Measurements from ENCODE around the gene SLC5A11. TPM values are rescaled to one million over a fixed set of nuclear protein-coding genes. Genes with fewer than 3 reads are reported as not detected.

Gene SLC5A11
- total RNA-seq, 1 experiment from 2014 or later = 0.47 TPM

GRCh38 chr16:24848065-24848464 lies 2.3 kb downstream of the SLC5A11 start:
- Histone ChIP-seq H3K4me2 (ENCODE audit: low read length) (peak overlapping the region; percentile 43), H3K27ac (ENCODE audit: low read depth, low read length) (no peak overlapping the region), H2AFZ (ENCODE audit: low read depth, low read length, poor library complexity, severe bottlenecking) (no peak overlapping the region)

GRCh38 chr16:24849641-24850040 lies 3.9 kb downstream of the SLC5A11 start:
- Histone ChIP-seq H3K4me1 (ENCODE audit: control insufficient read depth in 1 of 2, insufficient read depth in 2 of 2, low read length in 2 of 2) (peaks cover 12 to 62% of the 10 kb centered on the region in 2 experiments), H4K20me1 (ENCODE audit: insufficient read depth) (no peaks in the 10 kb centered on the region), H3K9me2 (ENCODE audit: insufficient read depth) (no peaks in the 10 kb centered on the region), H2AFZ (ENCODE audit: low read depth, low read length, poor library complexity, severe bottlenecking) (no peak overlapping the region), H3K79me2 (ENCODE audit: insufficient read depth, low read length) (no peaks in the 10 kb centered on the region), H3K9me3 (ENCODE audit: control insufficient read depth in 1 of 2, insufficient read depth in 1 of 2, low read depth in 1 of 2, low read length in 2 of 2) (no peaks in the 10 kb centered on the region), H3K9ac (ENCODE audit: low read length) (no peak overlapping the region), H3K36me3 (ENCODE audit: control insufficient read depth in 1 of 2, insufficient read depth in 2 of 2, low read length in 2 of 2) (no peaks in the 10 kb centered on the region), H3K27ac (ENCODE audit: low read depth, low read length) (no peak overlapping the region), H3K27me3 (ENCODE audit: insufficient read depth, low read length) (no peaks in the 10 kb centered on the region), H3K4me3 (replicated peaks in 1 of 2; ENCODE audit: low read depth in 1 of 2, low read length in 2 of 2) (no peak overlapping the region), H3K4me2 (ENCODE audit: low read length) (no peak overlapping the region)
- ChIA-PET RAD21 (ENCODE audit: low non-redundant PET in 1 of 2, low total read pairs in 2 of 2, uncharacterized antibody in 2 of 2, unreplicated experiment in 2 of 2) (interaction anchor here in 1 of 2 experiments (0.6 kb wide), 1 partner anchor 18 kb away, joined by 5 read pairs; no protein-coding TSS in a partner anchor), CTCF (no interaction called here), POLR2A (no interaction called here)
- DNase-seq (ENCODE audit: low read depth, low spot score) (no peak), ATAC-seq (no peak)
- intact Hi-C loops (cut with micrococcal nuclease) = no loop called here
- BruUV-seq (replicated peaks) = no TSS peak
- TF ChIP-seq ELF1 (IDR thresholded peaks at IDR 0.05; ENCODE audit: borderline replicate concordance, low read depth) (no peak), FOSL1 (IDR thresholded peaks at IDR 0.05; ENCODE audit: low read depth) (no peak), SP1 (IDR thresholded peaks at IDR 0.05; ENCODE audit: low read depth) (no peak), ATF3 (IDR thresholded peaks at IDR 0.05) (no peak), POLR2AphosphoS5 (IDR thresholded peaks at IDR 0.05; ENCODE audit: low read depth, low read length) (no peak), POLR2A (IDR thresholded peaks at IDR 0.05; ENCODE audit: borderline replicate concordance, extremely low read depth, insufficient read depth, insufficient read length) (no peak), CTCF (IDR thresholded peaks at IDR 0.05 in 2 of 3, conservative IDR thresholded peaks at IDR 0.05 in 1 of 3; ENCODE audit: borderline replicate concordance in 1 of 3, insufficient read depth in 1 of 3, low read depth in 2 of 3, low read length in 2 of 3) (no peak), CBX3 (IDR thresholded peaks at IDR 0.05; ENCODE audit: low read depth) (no peak), RAD21 (IDR thresholded peaks at IDR 0.05; ENCODE audit: low read depth) (no peak), EGR1 (IDR thresholded peaks at IDR 0.05; ENCODE audit: low read depth) (no peak), CEBPB (IDR thresholded peaks at IDR 0.05; ENCODE audit: low read depth) (no peak), JUND (IDR thresholded peaks at IDR 0.05) (no peak), YY1 (IDR thresholded peaks at IDR 0.05; ENCODE audit: extremely low read depth, insufficient replicate concordance, low read depth, low read length) (no peak), MAX (IDR thresholded peaks at IDR 0.05) (no peak), EZH2 (IDR thresholded peaks at IDR 0.05) (no peak), EZH2phosphoT487 (IDR thresholded peaks at IDR 0.05; ENCODE audit: borderline replicate concordance) (no peak), SRF (IDR thresholded peaks at IDR 0.05; ENCODE audit: low read depth) (no peak), ZFX (IDR thresholded peaks at IDR 0.05) (no peak)

More at GRCh38 chr16:24848065-24848464, 2.3 kb downstream of the SLC5A11 start:
- ChIA-PET RAD21 (ENCODE audit: low non-redundant PET in 1 of 2, low total read pairs in 2 of 2, uncharacterized antibody in 2 of 2, unreplicated experiment in 2 of 2) (no interaction called here), POLR2A (no interaction called here), CTCF (no interaction called here)
- intact Hi-C loops (cut with micrococcal nuclease) = no loop called here
- peaks cover 19 to 61% of the 10 kb centered on the region in 2 experiments for H3K4me1 ChIP-seq (ENCODE audit: control insufficient read depth in 1 of 2, insufficient read depth in 2 of 2, low read length in 2 of 2)
- no peaks in the 10 kb centered on the region for H3K9me3 ChIP-seq (ENCODE audit: control insufficient read depth in 1 of 2, insufficient read depth in 1 of 2, low read depth in 1 of 2, low read length in 2 of 2)
- TF ChIP-seq FOSL1 (IDR thresholded peaks at IDR 0.05; ENCODE audit: low read depth) (peak; percentile 34; the same call in 1 of the 2 replicates), EGR1 (IDR thresholded peaks at IDR 0.05; ENCODE audit: low read depth) (no peak), JUND (IDR thresholded peaks at IDR 0.05) (peak; percentile 38; the same call in 1 of the 2 replicates), MAX (IDR thresholded peaks at IDR 0.05) (peak; percentile 54; the same call in 1 of the 2 replicates), YY1 (IDR thresholded peaks at IDR 0.05; ENCODE audit: extremely low read depth, insufficient replicate concordance, low read depth, low read length) (no peak)
- no peaks in the 10 kb centered on the region for H4K20me1 ChIP-seq (ENCODE audit: insufficient read depth)
- no peak overlapping the region for H3K9ac ChIP-seq (ENCODE audit: low read length)
- H3K9me2 ChIP-seq (ENCODE audit: insufficient read depth) = no peaks in the 10 kb centered on the region
- DNase-seq (ENCODE audit: low read depth, low spot score) (peak; percentile 24), ATAC-seq (peak; percentile 46; the same call in 1 of the 2 replicates)
- no peaks in the 10 kb centered on the region for H3K36me3 ChIP-seq (ENCODE audit: control insufficient read depth in 1 of 2, insufficient read depth in 2 of 2, low read length in 2 of 2)
- BruUV-seq (replicated peaks) = no TSS peak
- no peaks in the 10 kb centered on the region for H3K27me3 ChIP-seq (ENCODE audit: insufficient read depth, low read length)
- H3K4me3 ChIP-seq (replicated peaks in 1 of 2; ENCODE audit: low read depth in 1 of 2, low read length in 2 of 2) = no peak overlapping the region
- no peaks in the 10 kb centered on the region for H3K79me2 ChIP-seq (ENCODE audit: insufficient read depth, low read length)

Measured in HCT116 (cell line).